DND-41 (cell line): Measurements from ENCODE around the gene DNAH2.

Source experiments
- EZH2 ChIP-seq: IDR thresholded peaks from 3 replicates; pipeline ENCODE4 v1.6.1; 2012; ENCODE audit warnings: borderline replicate concordance, low read depth, mild to moderate bottlenecking, moderate library complexity, low read length, inconsistent platforms; ENCODE audit not compliant: severe bottlenecking
- TF ChIP-seq, protein P1 (sequence below): IDR thresholded peaks from 2 replicates; pipeline ENCODE4 v1.5.1; 2012; ENCODE audit warnings: borderline replicate concordance, low read length, moderate library complexity, mild to moderate bottlenecking; ENCODE audit not compliant: poor library complexity, severe bottlenecking; ENCODE audit errors: extremely low read depth

DNA sequence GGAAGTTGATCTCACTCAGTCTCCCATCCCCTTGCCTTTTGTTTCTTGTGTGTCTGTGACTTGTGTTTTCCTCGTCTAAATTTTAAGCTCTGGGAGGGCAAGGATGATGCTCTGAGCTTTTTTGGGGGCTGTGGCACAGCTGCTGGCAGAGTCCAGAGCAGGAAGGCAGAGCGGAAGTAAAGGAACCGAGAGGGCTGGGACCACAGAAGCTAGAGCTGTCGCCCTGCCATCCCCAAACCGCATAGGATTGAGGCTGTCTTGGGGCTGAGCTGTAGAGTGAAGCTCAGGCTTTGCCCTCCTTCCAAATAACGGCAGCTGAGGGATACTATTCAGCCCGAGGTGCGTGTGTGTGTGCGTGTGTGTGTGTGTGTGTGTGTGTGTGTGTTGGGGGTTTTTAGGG, 3.8 kb upstream of the DNAH2 start:
- TF ChIP-seq, protein P1, sequence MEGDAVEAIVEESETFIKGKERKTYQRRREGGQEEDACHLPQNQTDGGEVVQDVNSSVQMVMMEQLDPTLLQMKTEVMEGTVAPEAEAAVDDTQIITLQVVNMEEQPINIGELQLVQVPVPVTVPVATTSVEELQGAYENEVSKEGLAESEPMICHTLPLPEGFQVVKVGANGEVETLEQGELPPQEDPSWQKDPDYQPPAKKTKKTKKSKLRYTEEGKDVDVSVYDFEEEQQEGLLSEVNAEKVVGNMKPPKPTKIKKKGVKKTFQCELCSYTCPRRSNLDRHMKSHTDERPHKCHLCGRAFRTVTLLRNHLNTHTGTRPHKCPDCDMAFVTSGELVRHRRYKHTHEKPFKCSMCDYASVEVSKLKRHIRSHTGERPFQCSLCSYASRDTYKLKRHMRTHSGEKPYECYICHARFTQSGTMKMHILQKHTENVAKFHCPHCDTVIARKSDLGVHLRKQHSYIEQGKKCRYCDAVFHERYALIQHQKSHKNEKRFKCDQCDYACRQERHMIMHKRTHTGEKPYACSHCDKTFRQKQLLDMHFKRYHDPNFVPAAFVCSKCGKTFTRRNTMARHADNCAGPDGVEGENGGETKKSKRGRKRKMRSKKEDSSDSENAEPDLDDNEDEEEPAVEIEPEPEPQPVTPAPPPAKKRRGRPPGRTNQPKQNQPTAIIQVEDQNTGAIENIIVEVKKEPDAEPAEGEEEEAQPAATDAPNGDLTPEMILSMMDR = no peak
- no peak for TF ChIP-seq EZH2
